Nucleus accumbens (tissue), 56 donors: ENCODE data around the gene NPRL2.

ENCODE experiments used
- DNase-seq, 56 donors: peaks; one replicate each; lab custom pipeline; 2025; lab: John Stamatoyannopoulos, UW

NPRL2 gene

DNA sequence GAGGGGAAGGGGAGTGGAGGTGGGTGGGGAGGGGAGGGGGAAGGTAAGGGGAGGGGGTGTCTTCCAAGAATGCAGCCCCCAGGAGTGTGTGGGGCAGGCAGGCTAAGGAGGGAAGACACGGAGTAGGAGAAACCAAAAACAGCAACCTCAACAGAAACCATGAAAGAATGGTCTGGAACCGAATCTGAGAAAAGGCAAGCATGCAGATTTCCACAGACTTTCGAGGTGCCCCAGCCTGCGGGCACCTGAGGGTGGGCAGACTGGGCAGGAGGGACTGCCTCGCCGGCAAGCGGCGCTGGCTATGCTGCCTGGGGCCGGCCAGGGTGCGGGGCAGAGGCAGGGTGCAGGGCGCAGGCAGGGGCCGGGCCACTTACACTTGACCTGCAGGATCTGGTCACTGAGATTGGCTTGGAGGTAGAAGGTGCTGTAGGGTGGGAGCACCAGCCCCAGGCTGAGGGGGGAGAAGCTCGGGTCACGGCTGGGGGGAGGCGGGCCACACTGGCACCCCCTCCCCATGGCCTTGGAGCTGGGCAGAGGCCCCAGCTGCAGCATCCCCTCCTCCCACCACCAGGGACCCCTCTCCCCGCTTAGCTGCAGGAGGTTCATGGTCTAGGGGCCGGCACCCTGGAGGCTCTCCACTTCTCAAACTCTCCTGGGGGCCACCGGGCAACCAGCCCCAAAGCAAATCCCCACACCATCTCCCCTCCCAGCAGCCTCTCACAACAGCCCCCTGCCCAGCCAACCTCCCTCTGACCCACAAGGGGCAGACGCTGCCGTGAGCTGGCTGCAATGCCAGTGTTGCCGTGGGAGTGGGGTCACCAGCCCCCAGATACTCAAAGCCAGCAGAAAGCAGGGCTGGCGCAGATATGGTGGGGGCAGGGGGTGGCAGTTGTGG, 24.0 kb upstream of the NPRL2 start:
- no peak for DNase-seq

- no peak for DNase-seq
Observed at GRCh38 chr3:50373146-50374051, 22.8 kb upstream of the NPRL2 start.

- no peak for DNase-seq
Observed at GRCh38 chr3:50372349-50372748, 21.8 kb upstream of the NPRL2 start.

- no peak for DNase-seq
Observed at GRCh38 chr3:50371133-50371685, 20.6 kb upstream of the NPRL2 start.

- DNase-seq, result no peak
Observed at GRCh38 chr3:50370594-50370993, 20.0 kb upstream of the NPRL2 start.

- DNase-seq, result no peak
Observed at GRCh38 chr3:50369012-50369670, 18.6 kb upstream of the NPRL2 start.

DNA sequence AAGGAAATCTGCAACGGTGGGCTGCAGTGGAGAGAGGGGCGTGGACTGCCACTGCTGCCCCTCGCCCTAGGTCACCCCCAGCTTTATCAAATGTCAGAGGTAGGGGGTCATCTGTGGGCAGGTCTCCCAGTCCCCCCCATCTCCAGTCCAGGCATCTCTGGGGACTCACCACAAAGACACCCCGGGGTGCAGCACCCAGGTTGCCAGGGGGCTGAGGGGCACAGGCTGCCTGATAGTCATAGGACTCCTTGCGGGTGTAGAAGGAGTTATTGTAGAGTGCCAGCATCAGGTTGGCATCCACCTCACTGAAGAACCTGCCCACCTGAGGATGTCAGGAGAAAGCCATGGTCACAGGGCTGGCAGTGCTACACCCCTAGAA, 15.3 kb upstream of the NPRL2 start:
- no peak for DNase-seq

DNA sequence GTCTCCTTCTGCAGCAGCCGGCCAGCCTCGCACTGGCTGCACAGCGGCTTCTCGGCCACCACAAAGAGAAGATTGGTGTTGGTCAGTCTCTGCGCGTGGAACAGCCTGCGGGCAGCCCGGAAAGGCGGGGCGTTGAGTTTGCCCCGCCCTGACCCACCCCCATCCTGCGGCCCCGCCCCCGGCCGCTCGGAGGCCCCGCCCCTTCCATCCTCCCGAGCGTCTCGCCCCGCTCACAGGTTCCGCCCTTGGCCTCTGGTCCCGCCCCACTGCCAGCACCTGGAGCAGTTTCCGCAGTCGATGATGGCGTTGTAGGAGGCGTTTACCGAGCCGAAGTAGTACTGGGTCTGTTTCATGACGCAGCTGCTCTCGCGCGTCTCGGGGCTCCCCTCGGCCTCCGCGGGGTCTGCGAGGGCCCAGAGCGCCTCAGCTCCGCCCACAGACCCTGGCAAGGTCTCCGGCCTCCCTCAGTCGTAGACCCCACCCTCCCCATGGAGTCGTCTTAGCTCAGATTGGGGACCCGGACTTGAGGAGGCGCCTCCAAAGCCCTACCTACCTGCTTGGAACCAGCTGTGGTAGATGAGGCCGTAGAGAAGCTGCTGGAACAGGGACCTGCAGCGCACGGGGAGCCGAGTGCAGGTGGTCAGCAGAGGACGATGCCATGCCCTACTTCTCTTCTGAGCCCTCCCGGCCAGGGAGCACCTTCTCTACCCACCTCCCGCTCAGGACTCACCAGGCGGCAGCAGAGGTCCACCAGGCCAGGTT, 14.7 kb upstream of the NPRL2 start:
- DNase-seq, result peak in 54 of 56 donors; percentile 12 to 88 (median 62)

GRCh38 chr3:50364573-50365079, 14.1 kb upstream of the NPRL2 start:
- DNase-seq, result no peak

DNA sequence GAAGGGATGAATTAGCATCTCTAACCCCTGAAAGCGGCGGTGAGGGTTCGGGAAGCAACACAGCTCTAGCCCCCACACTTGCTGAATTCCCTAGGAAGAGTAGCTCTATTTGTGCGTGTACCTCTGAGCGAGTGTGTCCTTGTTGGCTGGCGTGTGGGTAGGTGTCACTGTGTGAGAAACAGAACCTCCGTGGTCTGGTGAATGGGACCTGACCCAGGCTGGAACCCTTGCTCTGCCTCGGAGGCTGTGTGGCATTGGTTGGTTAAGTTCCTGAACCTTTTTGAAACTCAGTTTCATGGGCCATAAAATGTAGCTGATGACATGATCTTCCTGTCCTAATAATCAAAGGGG, 9.2 kb upstream of the NPRL2 start:
- DNase-seq, result no peak

DNA sequence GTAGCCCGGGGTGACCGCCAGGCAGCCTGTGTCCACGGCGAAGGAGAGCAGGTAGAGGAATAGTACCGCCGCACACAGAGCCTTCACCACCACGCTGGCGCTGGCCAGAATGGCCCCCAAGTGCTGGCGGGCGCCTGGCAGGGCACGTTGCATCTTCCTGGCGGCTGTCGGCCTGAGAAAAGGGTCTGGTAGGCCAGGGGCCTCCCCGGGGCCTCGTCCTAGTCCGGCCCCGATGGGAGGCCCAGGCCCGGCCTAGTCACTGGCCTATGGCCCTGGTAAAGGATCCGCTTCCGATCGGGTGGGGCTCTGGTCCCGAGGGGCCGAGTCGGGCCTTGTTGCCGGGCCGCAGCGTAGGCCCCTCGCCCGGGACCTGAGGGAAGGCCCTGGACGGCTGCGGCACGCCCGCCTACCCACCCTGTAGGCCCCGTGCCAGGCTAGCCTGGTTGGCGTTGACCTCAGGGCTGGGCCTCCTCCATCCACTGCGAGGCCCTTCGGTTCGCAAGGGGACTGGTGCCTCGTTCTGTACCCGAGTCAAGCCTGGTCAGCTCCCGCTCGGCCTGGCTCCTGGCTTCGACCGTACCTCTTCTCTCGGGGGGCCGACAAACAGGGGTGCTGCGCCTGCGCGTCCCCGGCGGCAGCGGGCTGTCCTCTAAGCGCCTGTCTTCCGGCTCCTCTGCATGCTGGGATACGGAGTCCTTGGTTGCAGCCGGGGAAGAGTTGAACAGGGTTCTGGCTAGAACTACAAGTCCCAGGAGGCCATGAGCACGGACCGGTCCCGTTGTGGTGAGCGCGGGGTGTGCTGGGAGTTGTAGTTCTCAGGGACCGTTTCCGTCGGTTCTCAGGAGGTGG, 8.6 kb upstream of the NPRL2 start, which contains the start of gene TMEM115:
TSS of gene TMEM115 (minus strand) at position 611 of the 849 bp plus-strand sequence. CDS start at position 153, 458 bp downstream.
- peak; percentile 86 to 100 (median 99) for DNase-seq

GRCh38 chr3:50358355-50358910, 7.9 kb upstream of the NPRL2 start:
- no peak for DNase-seq

- no peak for DNase-seq
Observed at GRCh38 chr3:50357481-50357880, 6.9 kb upstream of the NPRL2 start.

- DNase-seq, result no peak
Observed at GRCh38 chr3:50356553-50356952, 6.0 kb upstream of the NPRL2 start.

- no peak for DNase-seq
Observed at GRCh38 chr3:50355829-50356552, 5.4 kb upstream of the NPRL2 start.

GRCh38 chr3:50354850-50355249, 4.3 kb upstream of the NPRL2 start:
- DNase-seq, result no peak

GRCh38 chr3:50354186-50354764, 3.7 kb upstream of the NPRL2 start:
- DNase-seq, result no peak
